ENCODE measurements around the gene SCGN.

Gene SCGN, protein sequence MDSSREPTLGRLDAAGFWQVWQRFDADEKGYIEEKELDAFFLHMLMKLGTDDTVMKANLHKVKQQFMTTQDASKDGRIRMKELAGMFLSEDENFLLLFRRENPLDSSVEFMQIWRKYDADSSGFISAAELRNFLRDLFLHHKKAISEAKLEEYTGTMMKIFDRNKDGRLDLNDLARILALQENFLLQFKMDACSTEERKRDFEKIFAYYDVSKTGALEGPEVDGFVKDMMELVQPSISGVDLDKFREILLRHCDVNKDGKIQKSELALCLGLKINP

GRCh38 chr6:25652007-25652515 lies at the start of gene SCGN:
TSS of gene SCGN (plus strand) at chr6:25652215. CDS start at chr6:25652404, 189 bp downstream.
- DNase-seq (ENCODE audit: low read depth) = peak; percentile 53

DNA sequence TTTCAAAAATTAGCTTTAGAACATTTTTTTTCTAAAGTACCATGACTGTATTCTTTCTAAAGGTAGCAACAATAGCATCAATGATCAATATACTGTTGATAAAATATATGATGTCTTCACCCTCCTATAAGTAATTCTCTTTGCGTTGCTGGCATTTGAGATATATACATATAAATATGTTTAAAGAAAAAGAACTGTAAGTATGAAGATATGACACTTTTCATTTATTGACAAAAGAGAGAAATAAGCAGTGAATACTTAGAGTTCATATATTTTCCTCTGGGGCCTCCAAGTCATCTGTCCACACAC lies 49.4 kb upstream of the SCGN start:
- DNase-seq (ENCODE audit: low read depth) = no peak

GRCh38 chr6:25603251-25603650 lies 48.8 kb upstream of the SCGN start:
- DNase-seq (ENCODE audit: low read depth) = no peak

GRCh38 chr6:25606151-25606550 lies 45.9 kb upstream of the SCGN start:
- DNase-seq (ENCODE audit: low read depth) = no peak

- DNase-seq (ENCODE audit: low read depth) = no peak
Observed at GRCh38 chr6:25608558-25609174, 43.3 kb upstream of the SCGN start.

DNA sequence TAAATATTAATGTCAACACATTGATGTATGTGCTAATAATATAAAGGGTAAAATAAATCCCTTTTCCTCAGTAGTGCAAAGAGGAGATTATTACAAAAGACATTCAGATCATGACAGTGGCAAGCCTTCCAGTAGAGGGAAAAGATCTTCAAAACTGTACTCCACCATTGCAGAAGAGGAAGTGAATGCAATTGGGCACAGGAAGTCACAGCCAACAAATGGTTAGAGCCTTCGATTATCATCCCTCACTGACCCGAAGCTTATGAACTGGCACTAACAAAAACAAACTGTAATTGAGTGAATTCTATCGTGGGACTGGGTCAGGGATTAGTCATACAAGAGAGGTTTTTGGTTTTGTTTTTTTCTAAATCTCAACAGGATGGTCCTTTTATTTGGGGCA lies 39.3 kb upstream of the SCGN start:
- DNase-seq (ENCODE audit: low read depth) = no peak

DNA sequence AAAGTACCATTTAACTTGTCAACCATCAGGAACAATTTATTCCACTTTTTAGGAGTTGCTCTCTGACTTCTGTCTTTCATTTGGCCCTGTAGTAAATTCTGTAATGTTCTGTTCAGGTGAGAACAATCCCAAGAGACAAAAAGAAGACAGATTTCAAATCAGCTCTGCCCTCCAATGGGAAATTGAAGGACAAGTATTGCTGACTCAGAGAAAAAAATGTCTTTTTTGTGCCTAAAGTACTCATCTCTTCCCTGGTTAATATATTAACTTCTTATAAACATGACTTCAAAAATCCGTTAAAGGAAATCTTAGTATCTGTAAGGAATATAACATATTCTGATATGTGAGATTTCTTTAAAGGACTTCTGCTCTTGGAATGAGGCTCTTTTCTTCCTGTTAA lies 38.6 kb upstream of the SCGN start:
- no peak for DNase-seq (ENCODE audit: low read depth)

- no peak for DNase-seq (ENCODE audit: low read depth)
Observed at GRCh38 chr6:25614052-25614451, 38.0 kb upstream of the SCGN start.

GRCh38 chr6:25615471-25615870 lies 36.5 kb upstream of the SCGN start:
- DNase-seq (ENCODE audit: low read depth) = no peak

DNA sequence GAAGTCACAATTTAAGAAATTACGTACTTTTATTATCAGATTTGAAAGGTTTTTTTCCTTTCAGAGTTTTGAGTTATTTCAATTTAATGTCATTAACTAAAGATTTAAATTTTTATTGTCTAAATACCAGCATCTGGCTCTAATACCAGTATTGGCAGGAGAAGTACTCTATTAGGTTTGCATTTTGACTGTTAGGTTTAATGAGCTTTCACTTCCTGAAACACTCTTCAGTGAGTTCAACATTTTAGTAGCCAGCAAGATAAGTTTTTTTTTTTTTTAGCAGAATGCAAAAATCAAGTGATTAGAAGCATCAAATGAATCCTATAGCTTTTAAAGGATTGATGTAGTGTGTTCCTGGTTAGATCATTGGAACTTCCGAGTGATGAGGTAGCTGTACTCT lies 34.0 kb upstream of the SCGN start:
- no peak for DNase-seq (ENCODE audit: low read depth)

DNA sequence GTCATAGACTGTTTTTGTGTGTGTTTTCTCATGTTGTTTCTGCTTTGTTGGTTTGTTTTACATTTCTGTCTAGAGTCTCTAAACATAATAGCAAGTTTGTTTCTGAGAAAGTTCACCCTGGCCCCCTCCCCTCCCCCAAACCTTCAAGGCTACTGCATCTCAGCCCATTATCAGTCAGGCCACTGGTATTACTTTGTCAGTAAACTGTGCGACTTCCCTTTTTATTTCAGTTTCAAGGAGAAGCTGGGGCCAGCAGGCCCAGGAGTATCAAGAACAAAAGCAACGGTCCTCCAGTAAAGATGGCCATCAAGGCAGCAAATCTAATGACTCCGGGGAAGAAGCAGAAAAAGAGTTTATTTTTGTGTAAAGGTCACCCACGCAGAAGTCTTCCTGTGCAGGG lies 32.8 kb upstream of the SCGN start:
- no peak for DNase-seq (ENCODE audit: low read depth)

- DNase-seq (ENCODE audit: low read depth) = no peak
Observed at GRCh38 chr6:25620391-25620790, 31.6 kb upstream of the SCGN start.

GRCh38 chr6:25623065-25623464 lies 28.9 kb upstream of the SCGN start:
- no peak for DNase-seq (ENCODE audit: low read depth)

DNA sequence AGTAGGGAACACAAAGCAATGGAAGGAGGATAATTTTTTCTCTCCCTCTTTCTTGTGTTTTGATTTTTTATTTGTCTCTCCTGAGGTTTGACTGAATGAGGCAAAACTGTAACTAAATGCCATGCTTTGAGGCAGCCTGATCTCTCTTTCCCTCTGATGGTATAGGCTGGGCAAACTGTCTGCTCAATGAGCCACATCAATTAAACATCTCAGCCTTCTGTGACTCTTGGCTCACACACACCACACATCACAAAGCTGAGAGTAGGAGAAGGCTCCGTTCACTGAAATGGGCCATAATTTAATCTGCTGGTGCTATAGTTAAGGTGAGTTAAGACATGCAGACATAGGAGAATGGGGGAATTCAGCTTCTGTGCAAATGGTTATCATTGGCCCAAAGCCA lies 28.1 kb upstream of the SCGN start:
- DNase-seq (ENCODE audit: low read depth) = no peak

DNA sequence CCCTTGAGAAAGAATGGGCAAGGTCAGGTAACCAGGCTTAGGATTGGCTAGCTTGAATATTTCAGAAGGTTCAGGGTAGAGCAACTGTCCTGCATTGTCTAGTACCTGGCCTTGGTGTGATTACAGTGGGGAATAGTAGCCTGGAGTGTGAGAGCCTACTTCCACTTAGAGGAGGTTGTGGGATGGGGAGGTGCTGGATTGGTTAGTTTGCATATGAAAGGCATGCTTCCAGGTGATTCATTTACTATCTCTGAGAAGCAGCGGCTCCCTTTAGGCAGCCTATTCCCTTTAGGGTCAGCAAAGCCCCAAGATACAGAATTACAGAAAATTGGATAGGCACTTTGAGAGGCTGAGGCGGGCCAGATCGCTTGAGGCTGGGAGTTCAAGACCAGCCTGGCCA lies 25.0 kb upstream of the SCGN start:
- DNase-seq (ENCODE audit: low read depth) = no peak

DNA sequence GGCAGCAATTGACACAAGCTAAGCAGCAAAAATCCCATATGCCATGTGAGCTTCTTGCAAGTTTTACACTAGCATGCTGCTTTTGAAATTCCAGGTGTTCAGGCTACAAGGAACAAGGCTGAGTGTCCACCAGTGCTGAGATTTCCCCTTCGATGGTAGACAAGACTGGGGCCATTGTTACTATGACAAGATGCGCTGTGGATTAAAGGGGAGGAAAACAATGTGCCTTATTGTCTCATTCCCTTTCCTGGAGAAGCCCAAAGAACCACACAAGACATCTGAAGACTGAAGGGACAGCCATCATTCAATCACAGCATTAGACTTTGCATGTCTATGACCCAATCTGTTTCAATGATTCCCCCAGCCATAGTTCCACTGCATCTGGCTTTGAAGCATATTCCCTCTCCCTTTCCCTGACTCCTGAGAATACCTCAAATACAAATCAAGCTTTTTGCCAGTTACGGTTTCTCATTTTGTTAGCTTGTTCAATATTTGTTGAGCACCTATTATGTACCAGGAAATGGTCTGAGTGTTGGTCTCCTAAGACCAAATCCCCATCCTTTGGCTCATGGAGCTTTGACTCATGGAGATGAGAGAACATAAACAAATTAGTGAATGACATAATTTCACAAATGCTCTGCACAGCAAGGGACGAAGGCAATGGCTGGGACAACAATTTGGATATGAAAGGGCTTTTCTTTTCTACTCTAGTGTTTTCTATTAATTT lies 23.4 kb upstream of the SCGN start:
- no peak for DNase-seq (ENCODE audit: low read depth)

DNA sequence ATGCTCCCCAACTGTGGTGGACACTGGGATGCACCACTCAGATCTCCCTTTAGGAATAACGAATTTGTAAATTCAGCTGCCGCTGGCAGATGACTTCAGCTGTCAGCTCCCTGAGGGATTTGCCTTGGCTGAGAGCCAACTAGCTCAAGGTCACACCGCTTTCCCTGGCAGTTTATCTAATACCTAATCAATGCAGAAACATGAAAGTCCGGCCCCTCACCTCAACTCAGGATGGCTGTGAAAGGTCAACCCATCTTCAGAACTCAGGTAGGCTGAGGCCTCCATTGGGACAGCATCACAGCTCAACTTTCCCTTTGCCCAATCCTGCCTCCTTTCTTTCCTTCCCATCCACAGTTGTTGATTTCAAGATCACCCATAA lies 22.8 kb upstream of the SCGN start:
- no peak for DNase-seq (ENCODE audit: low read depth)

DNA sequence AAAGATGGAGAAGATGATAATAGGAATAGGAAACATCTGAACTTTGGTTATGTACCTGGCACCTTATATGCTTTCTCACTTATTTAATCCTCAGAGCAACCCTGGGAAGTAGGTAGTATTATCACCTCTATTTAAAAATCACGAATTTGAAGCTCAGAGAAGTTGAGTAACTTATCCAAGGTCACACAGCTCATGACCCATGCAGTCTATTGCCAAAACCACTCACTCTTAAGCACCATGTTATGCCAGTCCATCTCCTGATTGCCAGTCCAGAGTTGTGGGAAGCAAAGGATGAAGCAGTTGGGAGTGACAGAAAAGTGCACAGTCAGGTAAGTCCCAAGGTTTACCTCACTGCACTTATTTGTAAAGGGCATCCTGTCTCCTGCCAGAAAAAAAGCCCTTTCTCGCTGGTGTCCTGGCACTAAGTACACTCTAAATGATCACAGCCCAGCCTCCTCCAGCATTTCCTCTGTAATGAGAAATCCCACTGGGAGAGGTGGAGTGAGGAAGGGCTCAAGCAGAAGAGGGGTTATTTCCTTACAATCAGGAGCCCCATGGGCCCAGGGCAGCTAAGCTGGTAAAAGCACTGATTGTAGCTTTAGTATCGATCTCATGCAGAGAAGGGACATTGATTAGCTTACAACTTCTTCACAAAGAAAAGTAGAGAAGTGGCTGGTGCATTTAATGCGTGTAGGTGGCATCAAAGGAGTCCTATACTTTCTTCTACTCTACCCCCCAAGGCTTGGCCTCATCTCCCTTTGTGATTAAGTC lies 21.3 kb upstream of the SCGN start:
- DNase-seq (ENCODE audit: low read depth) = no peak

DNA sequence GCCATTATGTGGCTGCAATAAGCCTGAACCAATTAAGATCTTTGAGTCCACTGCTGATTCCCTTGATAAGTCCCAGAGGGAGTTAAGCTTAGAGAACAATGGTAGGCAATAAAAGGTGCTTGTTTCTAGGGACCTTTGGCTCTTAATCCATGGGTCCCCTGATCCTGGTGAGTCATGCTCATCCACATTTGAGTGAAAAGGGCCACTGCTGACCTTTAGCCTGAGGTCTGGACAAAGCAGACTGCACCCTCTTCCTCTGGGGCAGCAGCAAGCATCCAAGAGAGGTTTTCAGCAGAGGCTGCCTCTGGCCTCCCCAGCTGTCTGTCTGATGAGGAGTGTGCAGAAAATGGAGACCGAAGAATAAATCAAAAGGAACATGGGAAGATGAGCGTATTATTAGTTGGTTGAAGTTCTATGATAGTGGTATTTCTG lies 16.1 kb upstream of the SCGN start:
- no peak for DNase-seq (ENCODE audit: low read depth)

- no peak for DNase-seq (ENCODE audit: low read depth)
Observed at GRCh38 chr6:25637211-25637610, 14.8 kb upstream of the SCGN start.

DNA sequence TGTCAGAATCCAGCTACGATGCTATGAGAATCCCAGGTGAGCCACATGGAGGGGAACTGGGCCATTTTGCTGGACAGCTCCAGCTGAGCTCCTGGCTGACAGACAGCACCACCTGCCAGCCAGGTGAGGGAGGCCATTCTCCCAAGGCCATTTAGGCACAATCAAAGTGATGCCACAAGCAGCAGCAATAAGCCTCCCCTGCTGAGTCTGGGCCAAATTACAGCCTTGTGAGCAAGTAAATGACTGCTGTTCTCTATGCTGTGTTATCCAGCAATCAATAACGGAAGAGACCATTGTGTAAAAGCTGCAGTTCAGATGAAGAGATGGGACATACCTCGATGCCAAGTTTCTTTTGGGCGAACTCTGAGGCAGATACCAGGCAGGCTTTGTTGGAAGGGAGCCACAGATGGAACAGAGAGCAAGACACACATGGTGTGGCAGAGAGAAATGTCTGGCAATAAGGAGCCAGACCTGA lies 14.0 kb upstream of the SCGN start:
- DNase-seq (ENCODE audit: low read depth) = no peak

GRCh38 chr6:25639653-25640052 lies 12.4 kb upstream of the SCGN start:
- DNase-seq (ENCODE audit: low read depth) = no peak

- no peak for DNase-seq (ENCODE audit: low read depth)
Observed at GRCh38 chr6:25640446-25640845, 11.6 kb upstream of the SCGN start.

All from iris pigment epithelial cell (primary cell).